Daoy (cell line): Measurements from ENCODE around the gene XIAP. TPM values are rescaled to one million over a fixed set of nuclear protein-coding genes. Genes with fewer than 3 reads are reported as not detected.
"Not testable (repeated sequence)": the region's sequence is repeated elsewhere in the genome, so short reads cannot be mapped to it uniquely, and the experiment has no call there.

Experiments
- DNase-seq: peaks from one replicate; pipeline ENCODE4 v3.0.0-alpha.2; 2015; ENCODE audit warnings: low read depth
- total RNA-seq: library from RNA; depleted of rRNA; stranded (reverse); fragments of >200 nt; shearing (Covaris generic); gene quantifications from 2 replicates; pipeline ENCODE4 v1.2.3, GENCODE V29; 2014

XIAP gene
- total RNA-seq, 1 experiment from 2014 or later, result 31.4 TPM

- no peak for DNase-seq
Measured at GRCh38 chrX:123876177-123876576, 16.3 kb downstream of the XIAP start.

GRCh38 chrX:123876844-123877243, 17.0 kb downstream of the XIAP start:
- DNase-seq, result no peak

- no peak for DNase-seq
Measured at GRCh38 chrX:123878252-123878721, 18.4 kb downstream of the XIAP start.

GRCh38 chrX:123881330-123881729, 21.5 kb downstream of the XIAP start:
- DNase-seq, result no peak

- DNase-seq, result no peak
Measured at GRCh38 chrX:123882391-123882790, 22.5 kb downstream of the XIAP start.

- peak; percentile 7 for DNase-seq
Measured at GRCh38 chrX:123884809-123885408, 25.1 kb downstream of the XIAP start.

GRCh38 chrX:123899701-123900100, 39.8 kb downstream of the XIAP start:
- DNase-seq, result no peak

GRCh38 chrX:123903261-123903660, 43.4 kb downstream of the XIAP start:
- DNase-seq, result not testable (repeated sequence)

GRCh38 chrX:123905332-123905731, 45.5 kb downstream of the XIAP start:
- no peak for DNase-seq

GRCh38 chrX:123906557-123907316, 46.9 kb downstream of the XIAP start:
- no peak for DNase-seq

GRCh38 chrX:123909523-123909922, 49.7 kb downstream of the XIAP start:
- DNase-seq, result no peak

GRCh38 chrX:123917069-123917468, 57.2 kb downstream of the XIAP start:
- DNase-seq, result no peak

GRCh38 chrX:123918106-123918721, 58.4 kb downstream of the XIAP start:
- no peak for DNase-seq

- peak; percentile 47 for DNase-seq
Measured at GRCh38 chrX:123920105-123920785, 60.4 kb downstream of the XIAP start.

- DNase-seq, result no peak
Measured at GRCh38 chrX:123923211-123923610, 63.4 kb downstream of the XIAP start.

- no peak for DNase-seq
Measured at GRCh38 chrX:123924186-123924585, 64.3 kb downstream of the XIAP start.

GRCh38 chrX:123927845-123928244, 68.0 kb downstream of the XIAP start:
- no peak for DNase-seq

GRCh38 chrX:123932055-123932454, 72.2 kb downstream of the XIAP start:
- DNase-seq, result not testable (repeated sequence)

- DNase-seq, result no peak
Measured at GRCh38 chrX:123943074-123943473, 83.2 kb downstream of the XIAP start.

- DNase-seq, result no peak
Measured at GRCh38 chrX:123943488-123943887, 83.6 kb downstream of the XIAP start.

- DNase-seq, result no peak
Measured at GRCh38 chrX:123949846-123950245, 90.0 kb downstream of the XIAP start.
